Measurements from ENCODE around the gene PASK.
"Not testable (repeated sequence)": the region's sequence is repeated elsewhere in the genome, so short reads cannot be mapped to it uniquely, and the experiment has no call there.

DNA sequence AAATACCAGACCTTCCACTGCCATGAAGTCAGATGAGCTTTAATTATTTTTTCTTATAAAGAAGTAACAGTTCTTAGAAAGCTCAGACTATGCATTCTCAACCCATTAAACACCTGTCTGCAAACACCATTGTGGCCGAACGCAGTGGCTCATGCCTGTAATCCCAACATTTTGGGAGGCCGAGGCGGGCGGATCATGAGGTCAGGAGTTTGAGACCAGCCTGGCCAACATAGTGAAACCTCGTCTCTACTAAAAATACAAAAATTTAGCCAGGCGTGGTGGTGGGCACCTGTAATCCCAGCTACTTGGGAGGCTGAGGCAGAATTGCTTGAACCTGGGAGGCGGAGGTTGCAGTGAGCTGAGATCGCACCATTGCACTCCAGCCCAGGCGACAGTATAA lies 44.7 kb downstream of the PASK start:
- TF ChIP-seq, protein P1, sequence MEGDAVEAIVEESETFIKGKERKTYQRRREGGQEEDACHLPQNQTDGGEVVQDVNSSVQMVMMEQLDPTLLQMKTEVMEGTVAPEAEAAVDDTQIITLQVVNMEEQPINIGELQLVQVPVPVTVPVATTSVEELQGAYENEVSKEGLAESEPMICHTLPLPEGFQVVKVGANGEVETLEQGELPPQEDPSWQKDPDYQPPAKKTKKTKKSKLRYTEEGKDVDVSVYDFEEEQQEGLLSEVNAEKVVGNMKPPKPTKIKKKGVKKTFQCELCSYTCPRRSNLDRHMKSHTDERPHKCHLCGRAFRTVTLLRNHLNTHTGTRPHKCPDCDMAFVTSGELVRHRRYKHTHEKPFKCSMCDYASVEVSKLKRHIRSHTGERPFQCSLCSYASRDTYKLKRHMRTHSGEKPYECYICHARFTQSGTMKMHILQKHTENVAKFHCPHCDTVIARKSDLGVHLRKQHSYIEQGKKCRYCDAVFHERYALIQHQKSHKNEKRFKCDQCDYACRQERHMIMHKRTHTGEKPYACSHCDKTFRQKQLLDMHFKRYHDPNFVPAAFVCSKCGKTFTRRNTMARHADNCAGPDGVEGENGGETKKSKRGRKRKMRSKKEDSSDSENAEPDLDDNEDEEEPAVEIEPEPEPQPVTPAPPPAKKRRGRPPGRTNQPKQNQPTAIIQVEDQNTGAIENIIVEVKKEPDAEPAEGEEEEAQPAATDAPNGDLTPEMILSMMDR (IDR thresholded peaks at IDR 0.05; ENCODE audit: poor library complexity, severe bottlenecking), result not testable (repeated sequence)
- not testable (repeated sequence) for TF ChIP-seq EZH2 (IDR thresholded peaks at IDR 0.05; ENCODE audit: borderline replicate concordance, insufficient read depth, low read length, poor library complexity, severe bottlenecking)
- TF ChIP-seq, protein P2, sequence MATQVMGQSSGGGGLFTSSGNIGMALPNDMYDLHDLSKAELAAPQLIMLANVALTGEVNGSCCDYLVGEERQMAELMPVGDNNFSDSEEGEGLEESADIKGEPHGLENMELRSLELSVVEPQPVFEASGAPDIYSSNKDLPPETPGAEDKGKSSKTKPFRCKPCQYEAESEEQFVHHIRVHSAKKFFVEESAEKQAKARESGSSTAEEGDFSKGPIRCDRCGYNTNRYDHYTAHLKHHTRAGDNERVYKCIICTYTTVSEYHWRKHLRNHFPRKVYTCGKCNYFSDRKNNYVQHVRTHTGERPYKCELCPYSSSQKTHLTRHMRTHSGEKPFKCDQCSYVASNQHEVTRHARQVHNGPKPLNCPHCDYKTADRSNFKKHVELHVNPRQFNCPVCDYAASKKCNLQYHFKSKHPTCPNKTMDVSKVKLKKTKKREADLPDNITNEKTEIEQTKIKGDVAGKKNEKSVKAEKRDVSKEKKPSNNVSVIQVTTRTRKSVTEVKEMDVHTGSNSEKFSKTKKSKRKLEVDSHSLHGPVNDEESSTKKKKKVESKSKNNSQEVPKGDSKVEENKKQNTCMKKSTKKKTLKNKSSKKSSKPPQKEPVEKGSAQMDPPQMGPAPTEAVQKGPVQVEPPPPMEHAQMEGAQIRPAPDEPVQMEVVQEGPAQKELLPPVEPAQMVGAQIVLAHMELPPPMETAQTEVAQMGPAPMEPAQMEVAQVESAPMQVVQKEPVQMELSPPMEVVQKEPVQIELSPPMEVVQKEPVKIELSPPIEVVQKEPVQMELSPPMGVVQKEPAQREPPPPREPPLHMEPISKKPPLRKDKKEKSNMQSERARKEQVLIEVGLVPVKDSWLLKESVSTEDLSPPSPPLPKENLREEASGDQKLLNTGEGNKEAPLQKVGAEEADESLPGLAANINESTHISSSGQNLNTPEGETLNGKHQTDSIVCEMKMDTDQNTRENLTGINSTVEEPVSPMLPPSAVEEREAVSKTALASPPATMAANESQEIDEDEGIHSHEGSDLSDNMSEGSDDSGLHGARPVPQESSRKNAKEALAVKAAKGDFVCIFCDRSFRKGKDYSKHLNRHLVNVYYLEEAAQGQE (IDR thresholded peaks at IDR 0.05; ENCODE audit: borderline replicate concordance), result not testable (repeated sequence)
